ENCODE data around the gene MMAA.
"Not testable (repeated sequence)": the region's sequence is repeated elsewhere in the genome, so short reads cannot be mapped to it uniquely, and the experiment has no call there.

MMAA gene

GRCh38 chr4:145618932-145619638 lies at the start of gene MMAA:
TSS of gene MMAA (plus strand) at chr4:145619385. CDS start at chr4:145639140, 19,755 bp downstream.
- peak; percentile 97 for DNase-seq

- DNase-seq: not testable (repeated sequence)
Measured at GRCh38 chr4:145574546-145574945, 44.6 kb upstream of the MMAA start.

- DNase-seq: no peak
Measured at GRCh38 chr4:145580906-145581305, 38.3 kb upstream of the MMAA start.

- no peak for DNase-seq
Measured at GRCh38 chr4:145583191-145584055, 35.8 kb upstream of the MMAA start.

GRCh38 chr4:145587088-145587754 lies 32.0 kb upstream of the MMAA start:
- DNase-seq: no peak

GRCh38 chr4:145589381-145589780 lies 29.8 kb upstream of the MMAA start:
- not testable (repeated sequence) for DNase-seq

GRCh38 chr4:145589916-145590702 lies 29.1 kb upstream of the MMAA start:
- DNase-seq: no peak

GRCh38 chr4:145602129-145602760 lies 16.9 kb upstream of the MMAA start:
- no peak for DNase-seq

- DNase-seq: no peak
Measured at GRCh38 chr4:145605941-145606340, 13.2 kb upstream of the MMAA start.

GRCh38 chr4:145609481-145610427 lies 9.4 kb upstream of the MMAA start:
- peak; percentile 89 for DNase-seq

- DNase-seq: no peak
Measured at GRCh38 chr4:145613566-145614232, 5.5 kb upstream of the MMAA start.

GRCh38 chr4:145614233-145614610 lies 5.0 kb upstream of the MMAA start:
- DNase-seq: no peak

GRCh38 chr4:145618210-145618931 lies 814 bp upstream of the MMAA start:
- no peak for DNase-seq

- DNase-seq: no peak
Measured at GRCh38 chr4:145619639-145619996, 433 bp downstream of the MMAA start.

GRCh38 chr4:145622067-145622466 lies 2.9 kb downstream of the MMAA start:
- not testable (repeated sequence) for DNase-seq

- DNase-seq: no peak
Measured at GRCh38 chr4:145623831-145624230, 4.6 kb downstream of the MMAA start.

GRCh38 chr4:145625677-145626622 lies 6.8 kb downstream of the MMAA start:
- no peak for DNase-seq

GRCh38 chr4:145626623-145626982 lies 7.4 kb downstream of the MMAA start:
- no peak for DNase-seq

GRCh38 chr4:145635117-145635516 lies 15.9 kb downstream of the MMAA start:
- DNase-seq: no peak
